Left renal cortex interstitium (tissue), 4 donors: ENCODE data around the gene DLG3. TPM values are rescaled to one million over a fixed set of nuclear protein-coding genes. Genes with fewer than 3 reads are reported as not detected.

ENCODE experiments used
- DNase-seq, 4 donors: peaks; one replicate each; pipeline ENCODE4 v3.0.0-alpha.2; 2013; ENCODE audit warnings: low read depth in 4 of 4, low spot score in 2 of 4, missing footprints in 1 of 4
- polyA plus RNA-seq, 4 donors: library from polyadenylated mRNA; unstranded; fragments of 120-200 nt; gene quantifications; one replicate each; pipeline ENCODE4 v1.2.1, GENCODE V29; 2013; ENCODE audit not compliant: insufficient read length in 4 of 4

DLG3 gene
- polyA plus RNA-seq, 4 donors = 38.5 to 42.8 (median 40.0) TPM

DNA sequence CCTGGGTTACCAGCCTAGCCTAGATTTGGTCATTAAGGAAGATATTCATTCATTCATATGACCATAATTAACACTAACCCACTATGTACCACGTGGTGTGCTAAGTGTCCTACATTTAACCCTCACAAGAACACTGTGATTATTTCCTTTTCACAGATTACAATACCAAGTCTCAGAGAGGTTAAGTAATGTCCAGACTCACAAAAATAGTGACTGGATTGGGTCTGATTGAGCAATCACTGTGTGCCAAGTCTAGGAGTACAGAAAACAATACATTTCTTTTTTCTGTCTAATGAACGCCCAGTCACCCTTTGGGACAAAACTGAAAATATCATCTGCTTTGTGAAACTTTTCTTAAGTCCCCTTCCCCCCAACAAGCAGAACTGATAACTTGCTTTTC is 7.6 kb upstream of the DLG3 start:
- no peak for DNase-seq

DNA sequence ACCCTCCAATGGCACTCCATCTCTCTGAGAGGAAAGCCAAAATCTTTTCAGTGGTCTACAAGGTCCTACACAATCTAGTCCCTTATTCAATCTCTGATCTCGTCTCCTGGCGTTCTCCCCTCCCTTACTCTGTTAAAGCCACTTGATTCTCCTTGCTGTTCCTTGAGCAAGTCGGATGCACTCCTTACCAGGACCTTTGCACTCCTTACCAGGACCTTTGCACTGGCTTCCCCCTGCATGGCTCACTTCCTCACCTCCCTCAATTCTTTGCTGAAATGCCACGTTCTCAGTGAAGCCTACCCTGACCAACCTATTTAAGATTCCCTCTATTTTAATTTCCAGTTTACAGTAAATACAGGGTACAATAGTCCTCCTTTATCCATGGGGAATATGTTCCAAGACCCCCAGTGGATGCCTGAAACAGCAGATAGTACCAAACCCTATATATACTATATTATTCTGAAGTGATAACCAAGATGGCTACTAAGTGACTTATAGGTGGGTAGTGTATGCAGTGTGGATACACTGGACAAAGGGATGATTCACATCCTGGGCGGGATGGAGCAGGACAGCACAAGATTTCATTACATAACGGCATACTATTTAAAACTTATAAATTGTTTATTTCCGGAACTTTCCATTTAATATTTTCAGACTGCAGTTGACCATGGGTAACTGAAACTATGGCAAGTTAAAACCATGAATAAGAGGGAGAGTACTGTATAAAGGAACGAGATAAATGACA is 6.5 kb upstream of the DLG3 start:
- no peak for DNase-seq

DNA sequence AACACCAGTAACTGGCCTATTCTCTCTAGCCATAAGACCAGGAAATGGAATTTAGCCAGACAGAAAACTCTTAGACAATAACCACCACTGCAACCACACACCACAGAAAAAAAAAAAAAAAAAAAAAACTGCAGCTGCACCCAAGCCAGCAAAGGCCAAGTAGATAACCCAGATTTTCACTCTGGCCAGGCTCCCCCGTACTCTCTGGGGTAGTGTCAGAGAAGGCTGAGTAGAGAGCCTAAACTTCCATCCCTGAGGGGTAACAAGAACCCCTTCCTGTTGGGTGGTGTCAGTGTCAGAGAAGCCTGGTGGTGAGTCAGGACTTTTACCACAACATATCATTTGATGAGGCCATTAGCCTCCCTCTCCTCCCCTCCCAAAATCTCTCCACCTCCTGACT is 5.6 kb upstream of the DLG3 start:
- no peak for DNase-seq

DNA sequence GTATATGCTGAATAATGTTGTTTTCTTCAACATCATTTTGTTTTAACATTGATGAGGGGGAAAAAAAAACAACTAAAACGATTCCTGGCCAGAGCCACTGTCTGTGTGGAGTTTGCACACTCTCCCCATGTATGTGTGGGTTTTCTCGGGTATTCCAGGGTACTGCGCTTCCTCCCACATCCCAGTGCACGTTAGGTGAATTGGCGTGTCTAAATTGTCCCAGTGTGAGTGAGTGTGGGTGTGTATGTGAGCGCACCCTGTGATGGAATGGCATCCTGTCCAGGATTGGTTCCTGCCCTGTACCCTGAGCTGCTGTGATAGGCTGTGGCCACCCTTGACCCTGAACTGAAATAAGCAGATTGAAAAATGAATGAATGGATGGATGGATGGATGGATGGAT is 2.4 kb upstream of the DLG3 start:
- no peak for DNase-seq

DNA sequence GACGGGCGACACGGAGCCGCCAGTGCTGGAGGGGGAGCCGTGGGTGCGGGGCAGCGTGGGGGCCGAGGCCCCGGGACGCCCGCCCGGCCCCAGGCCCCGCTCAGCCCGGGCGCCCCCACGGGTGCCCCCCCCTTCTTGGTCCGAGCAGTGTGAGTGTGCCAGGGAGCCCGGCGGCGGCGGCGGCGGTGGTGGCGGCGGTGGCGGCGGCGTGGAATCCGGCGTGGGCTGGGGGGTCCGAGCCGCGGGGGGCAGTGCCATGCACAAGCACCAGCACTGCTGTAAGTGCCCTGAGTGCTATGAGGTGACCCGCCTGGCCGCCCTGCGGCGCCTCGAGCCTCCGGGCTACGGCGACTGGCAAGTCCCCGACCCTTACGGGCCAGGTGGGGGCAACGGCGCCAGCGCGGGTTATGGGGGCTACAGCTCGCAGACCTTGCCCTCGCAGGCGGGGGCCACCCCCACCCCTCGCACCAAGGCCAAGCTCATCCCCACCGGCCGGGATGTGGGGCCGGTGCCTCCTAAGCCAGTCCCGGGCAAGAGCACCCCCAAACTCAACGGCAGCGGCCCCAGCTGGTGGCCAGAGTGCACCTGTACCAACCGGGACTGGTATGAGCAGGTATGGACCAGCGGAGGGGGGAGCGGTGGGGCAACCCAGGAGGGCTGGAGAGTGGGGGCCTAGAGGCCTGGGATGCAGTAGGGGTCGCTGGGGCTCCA is 466 bp downstream of the DLG3 start:
- no peak for DNase-seq

DNA sequence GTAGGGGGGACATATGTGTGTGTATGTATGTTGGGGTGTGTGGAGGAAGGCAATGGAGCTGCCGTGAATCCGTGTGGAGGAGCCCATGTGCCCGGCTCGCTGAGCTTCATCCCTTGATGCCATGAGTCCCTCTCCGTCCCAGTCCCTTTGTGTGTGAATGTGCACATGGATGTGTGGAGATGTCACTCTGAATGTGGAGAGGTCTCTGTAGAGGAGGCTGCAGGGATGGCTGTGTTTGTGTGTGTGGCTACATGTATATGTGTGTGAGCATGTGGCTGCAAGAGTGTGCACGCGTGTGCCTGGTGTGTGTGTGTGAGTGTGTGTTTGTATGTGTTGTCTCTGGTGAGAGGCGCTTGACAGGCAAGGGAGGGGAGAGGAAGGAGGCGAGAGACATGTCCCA is 1.3 kb downstream of the DLG3 start:
- no peak for DNase-seq

DNA sequence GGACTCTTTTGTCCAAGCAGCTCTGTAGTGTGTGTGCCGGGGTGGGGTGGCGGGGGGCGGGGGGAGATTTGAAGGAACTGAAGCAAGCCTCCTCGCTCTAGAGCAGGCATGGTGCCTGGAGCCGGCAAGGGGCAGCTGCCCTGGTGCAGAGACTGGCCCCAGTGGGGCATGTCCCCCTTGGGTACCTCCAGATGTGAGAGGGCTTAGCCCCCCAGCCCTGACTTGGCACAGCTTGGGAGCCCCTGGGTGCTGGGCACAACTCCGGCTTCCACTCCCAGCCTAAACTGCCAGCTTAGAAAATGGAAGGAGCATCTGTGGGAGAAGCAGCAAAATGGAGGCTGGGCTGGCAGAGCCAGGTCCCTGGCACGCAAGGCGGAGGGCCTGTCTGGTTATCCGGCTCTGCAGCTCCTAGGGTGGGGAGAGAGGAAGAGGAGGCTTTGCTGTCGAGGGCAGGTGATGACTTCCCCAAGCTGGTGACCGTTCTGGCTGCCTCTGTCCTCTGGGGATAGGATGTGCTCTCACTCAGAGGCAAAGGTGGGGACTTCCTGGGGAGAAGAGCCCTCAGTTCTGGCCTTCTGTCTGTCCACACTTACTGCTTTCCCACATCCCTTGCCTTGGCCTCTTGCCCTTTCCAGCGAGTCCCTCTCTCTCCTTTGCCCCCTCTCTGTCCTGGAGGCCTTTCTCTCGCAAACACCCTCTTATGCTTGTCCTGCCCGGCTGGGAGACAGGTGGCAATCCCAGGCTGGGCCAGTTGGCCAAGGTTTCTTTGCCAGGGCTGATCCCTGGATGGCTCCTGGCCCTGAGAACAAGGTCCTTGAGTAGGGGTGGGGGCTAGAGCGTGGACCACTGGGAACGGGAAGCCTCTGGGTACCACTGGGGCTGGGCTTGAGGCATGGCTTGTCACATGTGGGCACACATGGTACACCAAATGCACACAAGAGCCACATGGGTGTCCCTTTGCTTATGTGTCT is 2.0 kb downstream of the DLG3 start:
- no peak for DNase-seq

DNA sequence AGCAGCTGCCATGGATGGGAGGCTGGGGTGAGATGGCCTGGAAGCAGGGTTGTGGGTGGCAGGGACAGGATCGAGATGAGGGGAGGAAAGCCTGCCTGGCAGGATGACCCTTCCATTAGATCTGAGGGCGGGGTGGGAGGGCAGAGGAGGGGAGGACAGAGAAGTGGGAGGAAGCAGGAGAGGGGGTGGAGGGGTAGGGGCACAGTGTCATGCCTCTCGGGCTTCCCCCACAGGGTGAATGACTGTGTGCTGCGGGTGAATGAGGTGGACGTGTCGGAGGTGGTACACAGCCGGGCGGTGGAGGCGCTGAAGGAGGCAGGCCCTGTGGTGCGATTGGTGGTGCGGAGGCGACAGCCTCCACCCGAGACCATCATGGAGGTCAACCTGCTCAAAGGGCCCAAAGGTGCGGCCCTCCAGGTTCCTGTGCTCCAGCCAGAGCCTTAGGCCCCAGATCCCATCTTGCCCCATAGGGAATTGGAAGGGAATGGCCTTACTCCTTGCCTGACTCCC is 4.9 kb downstream of the DLG3 start:
- no peak for DNase-seq

DNA sequence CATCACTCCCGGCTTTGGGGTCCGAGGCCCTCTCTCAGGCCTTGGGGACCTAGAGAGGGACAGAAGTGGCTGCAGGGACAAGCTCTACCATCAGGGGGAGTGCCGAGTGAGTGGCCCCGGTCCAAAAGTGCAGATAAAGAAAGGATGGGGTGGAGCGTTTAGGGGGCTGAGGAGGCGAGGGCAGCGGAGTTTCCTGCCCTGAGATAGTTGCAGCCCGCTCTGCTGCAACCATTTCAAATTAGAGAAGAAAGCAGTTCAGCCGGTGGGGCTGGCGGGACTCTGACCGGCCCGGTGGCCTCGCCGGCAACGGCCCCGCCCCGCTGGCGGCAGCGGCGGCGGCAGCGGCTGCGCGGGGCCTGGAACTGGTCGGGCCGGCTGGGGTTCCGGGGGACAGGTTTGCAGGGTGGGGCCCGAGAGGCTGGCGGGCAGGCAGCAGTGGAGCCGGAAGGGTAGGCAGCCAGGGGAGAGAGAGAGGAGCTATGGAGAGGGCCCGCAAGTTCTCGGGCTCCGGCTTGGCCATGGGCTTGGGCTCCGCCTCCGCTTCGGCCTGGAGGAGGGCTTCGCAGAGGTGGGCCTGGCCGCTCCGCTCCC is 7.6 kb downstream of the DLG3 start:
- DNase-seq = no peak

DNA sequence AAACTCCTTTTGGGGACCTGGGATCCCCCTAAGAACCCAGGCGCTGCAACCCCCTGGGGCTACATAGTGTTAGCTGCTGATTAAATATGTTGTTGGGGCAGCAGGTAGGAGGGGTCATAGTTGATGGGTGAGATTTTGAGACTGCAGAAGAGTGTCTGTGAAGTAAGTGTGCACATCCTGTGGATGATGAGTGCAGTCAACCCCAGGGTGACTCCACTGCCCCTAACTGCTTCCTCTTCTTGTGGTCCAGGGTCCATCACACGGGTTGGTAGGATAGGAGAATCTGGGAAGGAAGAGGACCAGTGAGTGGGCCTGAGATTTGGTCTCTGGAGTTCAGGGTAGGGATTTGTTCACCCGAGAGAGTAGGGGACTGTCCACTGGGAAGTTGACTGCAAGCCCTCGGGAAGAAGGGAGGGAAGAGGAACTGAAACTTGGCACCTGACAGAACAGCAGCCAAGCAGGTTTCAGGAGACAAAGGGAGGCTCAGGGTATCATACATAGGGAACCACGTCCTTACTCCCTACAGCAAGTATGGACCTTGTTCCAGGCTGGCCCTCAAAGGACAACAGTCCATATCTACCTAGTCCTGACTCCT is 8.5 kb downstream of the DLG3 start:
- DNase-seq = no peak

DNA sequence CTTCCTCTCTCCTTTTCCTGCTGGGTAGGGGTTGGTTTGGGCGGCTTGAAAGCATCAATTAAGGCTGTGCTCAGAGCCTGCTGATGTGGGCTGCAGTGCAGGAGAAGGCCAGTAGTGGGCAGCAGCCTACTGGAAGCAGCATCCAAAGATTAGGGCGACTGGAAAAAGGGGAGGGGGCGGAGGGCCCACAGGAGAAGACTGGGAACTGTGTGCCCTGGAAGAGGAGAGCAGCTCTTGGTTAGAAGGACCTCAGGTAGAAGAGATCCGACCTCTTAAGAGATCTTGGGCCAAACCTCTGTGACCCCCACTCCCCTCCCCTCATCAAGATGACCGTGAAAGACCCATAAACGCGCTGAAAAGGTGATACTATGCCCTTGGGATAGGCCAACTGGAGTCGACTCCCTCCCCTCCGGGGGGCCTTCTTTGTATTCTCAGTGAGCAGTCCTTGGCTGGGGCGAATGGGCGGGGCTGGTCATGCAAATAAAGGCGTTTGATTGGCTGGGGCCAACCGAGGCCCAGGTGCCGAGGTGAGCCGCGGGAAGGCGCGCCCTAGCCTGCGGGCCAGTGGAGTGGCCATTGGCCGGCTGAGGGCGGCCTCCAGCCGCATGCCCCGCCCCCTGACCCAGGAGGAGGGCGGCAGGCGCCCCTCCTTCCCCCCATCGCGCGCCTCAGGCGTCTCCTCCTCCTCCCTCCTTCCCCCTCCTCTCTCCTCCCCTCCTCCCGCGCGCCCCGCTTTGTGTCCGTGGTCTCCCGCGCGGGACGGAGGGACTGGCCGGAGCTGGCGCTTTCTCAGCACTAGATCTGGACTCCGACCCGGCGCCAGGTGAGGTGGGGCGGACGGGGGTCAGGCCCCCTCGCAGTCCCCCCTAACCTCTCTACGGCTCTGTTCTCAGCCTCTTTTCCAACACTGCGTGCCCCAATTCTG is 10.1 kb downstream of the DLG3 start:
- DNase-seq = peak in 3 of 4 donors; percentile 66 to 80 (median 75)

DNA sequence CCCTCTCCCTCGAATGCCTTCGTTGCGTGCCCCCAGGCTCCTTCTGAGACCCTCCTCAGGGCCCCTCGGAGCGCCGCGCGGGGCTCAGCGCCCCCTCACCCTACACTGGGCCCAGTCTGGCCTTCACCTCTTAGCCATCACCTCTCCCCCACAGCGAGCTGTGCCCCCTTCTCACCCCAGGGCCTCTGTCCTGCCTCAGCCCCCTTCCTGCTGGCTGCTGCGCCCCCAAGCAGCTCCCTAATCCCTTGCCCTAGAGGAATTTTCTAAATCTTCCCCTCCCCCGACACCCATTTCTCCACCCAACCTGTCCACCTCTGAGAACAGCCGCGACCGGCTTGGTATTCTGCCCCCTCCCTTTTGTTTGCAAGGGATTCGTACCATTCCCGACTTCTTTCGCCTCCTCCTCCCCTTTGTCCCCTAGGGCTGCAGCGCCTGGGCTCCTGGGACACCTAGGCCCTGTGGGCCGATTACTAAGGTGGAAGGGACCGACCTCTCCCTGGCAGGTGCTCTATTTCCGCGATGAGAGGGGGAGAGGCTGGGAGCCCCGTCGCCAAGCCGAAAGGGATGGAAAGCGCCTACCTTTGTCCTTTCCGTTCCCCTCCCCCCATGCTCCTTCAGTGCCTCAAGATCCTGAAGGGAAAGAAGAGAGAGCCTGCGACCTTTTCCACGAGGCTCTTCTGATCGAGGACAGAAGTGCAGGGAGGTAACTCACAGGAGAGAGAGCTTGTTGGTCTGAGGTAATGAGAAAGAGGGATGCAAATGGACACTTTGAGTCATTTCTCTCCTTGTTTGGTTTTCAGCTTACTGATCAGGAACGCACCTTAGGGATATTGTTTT is 10.9 kb downstream of the DLG3 start:
- DNase-seq = no peak

DNA sequence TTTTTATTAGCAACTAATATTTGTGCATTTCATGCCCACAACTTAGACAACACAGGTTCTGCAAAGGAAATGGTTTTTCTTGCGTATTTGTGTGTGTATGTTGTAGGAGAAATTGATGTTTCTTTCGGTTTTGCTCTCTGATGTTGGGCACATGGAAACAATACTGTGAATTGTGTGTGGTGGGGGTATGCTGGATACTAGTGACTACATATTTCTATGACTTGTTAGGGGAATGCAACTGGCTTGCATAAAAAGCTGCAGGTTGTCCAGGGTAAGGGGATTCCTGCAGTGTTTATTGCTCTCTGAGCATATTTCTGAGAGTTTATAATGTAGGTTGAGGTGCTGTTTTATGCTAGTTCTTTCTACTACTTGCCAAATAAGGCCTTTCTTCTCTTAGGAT is 11.6 kb downstream of the DLG3 start:
- DNase-seq = no peak

DNA sequence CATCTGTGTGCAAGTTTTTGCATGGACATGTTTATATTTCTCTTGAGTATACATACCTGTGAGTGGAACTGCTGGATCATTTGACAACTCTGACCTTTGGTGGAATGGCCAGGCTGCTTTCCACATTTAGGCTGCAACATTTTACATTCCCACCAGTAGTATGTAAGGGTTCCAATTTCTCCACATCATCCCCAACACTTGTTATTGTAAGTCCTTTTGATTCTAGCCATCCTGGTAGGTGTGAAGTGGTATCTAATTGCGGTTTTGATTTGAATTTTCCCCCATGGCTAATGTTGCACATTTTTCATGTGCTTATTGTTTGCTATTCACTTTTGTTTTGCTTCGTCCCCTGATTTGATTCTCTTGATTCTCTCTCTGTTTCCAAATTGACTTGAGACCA is 16.4 kb downstream of the DLG3 start:
- DNase-seq = no peak

DNA sequence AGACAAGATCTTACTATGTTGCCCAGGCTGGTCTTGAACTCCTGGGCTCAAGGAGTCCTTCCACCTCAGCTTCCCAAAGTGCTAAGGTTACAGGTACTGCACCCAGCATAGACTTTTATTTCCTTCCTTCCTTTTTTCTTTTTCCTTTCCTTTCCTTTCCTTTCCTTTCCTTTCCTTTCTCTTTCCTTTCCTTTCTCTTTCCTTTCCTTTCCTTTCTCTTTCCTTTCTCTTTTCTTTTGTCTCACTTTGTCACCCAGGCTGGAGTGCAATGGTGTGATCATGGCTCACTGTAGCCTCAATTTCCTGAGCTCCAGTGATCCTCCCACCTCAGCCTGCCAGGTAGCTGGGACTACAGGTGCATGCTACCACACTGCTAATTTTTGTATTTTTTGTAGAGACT is 19.4 kb downstream of the DLG3 start:
- no peak for DNase-seq

DNA sequence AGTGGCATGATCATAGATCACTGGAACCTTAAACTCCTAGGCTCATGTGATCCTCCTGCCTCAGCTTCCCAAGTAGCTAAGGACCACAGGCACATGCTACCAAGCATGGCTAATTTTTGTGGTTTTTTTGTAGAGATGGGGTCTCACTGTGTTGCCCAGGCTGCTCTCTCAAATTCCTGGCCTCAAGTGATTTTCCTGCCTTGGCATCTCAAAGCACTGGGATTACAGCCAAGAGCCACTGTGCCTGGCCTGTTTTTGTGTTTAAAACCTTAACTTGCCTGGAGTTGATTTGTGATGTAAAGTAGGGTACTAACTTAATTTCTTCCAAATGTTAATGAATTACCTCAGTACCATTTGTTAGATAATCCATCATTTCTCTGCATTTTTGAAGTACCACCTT is 22.3 kb downstream of the DLG3 start:
- DNase-seq = no peak

DNA sequence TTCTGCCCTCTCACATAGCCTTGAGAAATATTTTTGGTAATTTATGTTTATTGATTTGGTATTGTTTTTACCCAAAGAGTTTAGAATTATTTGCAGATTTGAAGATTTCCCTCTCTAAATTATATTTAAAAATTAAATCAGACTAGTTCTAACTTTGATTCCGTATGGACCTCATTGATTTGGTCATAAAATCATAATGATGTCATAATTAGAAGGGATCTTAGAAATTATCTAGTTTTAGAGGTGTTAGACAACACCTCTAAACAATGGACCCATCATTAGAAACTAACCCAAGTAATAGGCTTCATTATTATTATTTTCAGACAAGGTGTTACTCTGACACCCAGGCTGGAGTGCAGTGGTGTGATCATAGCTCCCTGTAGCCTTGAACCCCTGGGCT is 24.1 kb downstream of the DLG3 start:
- no peak for DNase-seq

DNA sequence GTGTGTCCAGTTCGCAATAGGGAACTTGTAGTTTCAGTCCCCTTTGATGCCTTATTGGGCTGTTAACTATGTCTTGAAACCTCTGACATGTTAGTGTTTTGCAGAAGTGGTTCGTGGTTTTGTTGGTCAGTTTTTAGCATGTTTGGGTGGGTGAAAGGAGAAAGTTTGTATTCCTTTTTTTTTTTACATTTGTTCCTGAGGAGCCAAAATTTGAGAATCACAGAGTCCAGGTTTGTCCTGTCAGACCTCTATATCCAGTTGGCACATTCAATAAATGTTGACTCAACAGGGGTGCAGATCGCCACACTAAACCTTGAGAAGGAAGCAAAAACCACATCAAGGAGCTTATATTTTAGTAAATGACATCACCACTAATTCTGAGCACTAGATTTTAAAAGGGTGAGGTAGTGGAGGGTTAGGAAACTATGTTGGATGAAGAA is 26.2 kb downstream of the DLG3 start:
- no peak for DNase-seq
